ENCODE results near the gene HSD17B3. TPM values are rescaled to one million over a fixed set of nuclear protein-coding genes. Genes with fewer than 3 reads are reported as not detected.
A peak's percentile ranks its signal among the peaks of the same experiment; 100 is the strongest.

HSD17B3 gene
- polyA plus RNA-seq, 1 donor from 2014 or later = not detected

DNA sequence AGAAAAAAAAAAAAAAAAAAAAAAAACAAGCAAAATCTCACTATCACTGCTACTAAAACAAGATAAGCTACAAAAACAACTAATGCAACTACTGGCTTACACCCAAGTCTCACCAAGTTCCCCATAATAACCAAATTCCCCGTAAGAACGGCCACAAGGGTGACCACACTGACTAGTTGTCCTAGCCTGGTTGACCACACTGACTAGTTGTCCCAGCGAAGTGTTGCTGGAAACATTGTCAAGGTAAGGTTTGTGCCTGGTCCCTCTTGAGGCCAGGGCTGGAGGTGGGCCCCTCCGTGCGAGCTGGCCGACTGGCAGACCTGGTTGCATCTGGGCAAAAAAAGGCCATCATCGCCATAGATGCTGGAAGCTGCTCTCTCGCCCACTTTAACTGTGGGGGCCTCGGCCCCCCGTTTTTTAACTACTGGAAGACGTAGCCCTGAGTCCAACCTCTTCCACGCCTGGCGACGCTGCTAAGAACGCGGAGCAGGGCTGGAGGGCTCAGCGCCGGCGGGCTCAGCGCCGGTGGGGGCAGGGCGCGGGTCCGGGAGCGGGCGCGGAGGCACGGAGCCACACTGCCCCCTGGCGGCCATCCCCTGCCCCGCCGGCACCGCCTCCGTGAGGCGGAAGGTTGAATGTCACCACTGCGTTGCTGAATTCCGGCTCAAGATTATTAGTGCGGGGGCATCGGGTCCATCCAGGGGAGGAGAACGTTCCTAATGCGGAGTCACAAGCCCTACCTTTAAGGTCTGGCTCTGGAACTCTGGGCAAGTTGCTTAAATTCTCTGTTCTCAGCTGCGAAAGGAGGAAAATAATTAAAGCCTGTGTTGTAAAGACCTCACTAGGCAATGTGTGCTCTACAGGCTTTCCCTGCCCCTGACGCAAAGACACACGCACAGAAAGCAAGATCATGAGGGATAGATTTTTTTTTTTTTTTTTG, 84.0 kb downstream of the HSD17B3 start:
- H3K9me2 ChIP-seq (ENCODE audit: insufficient read depth, low read length) = no peaks in the 10 kb centered on the region
- H3K4me2 ChIP-seq (ENCODE audit: low read length) = peak overlapping the region; percentile 61
- no peaks in the 10 kb centered on the region for H3K36me3 ChIP-seq (ENCODE audit: insufficient read depth, low read length)
- H3K27ac ChIP-seq (ENCODE audit: low read length) = no peak overlapping the region
- TF ChIP-seq RAD21 (conservative IDR thresholded peaks at IDR 0.05) (peak; percentile 98), SMC3 (conservative IDR thresholded peaks at IDR 0.05; ENCODE audit: poor library complexity) (peak; percentile 96), POLR2AphosphoS5 (IDR thresholded peaks at IDR 0.05) (no peak), MXI1 (conservative IDR thresholded peaks at IDR 0.05; ENCODE audit: poor library complexity, severe bottlenecking) (peak; percentile 40), EZH2 (IDR thresholded peaks at IDR 0.05; ENCODE audit: borderline replicate concordance, insufficient read depth, low read length, poor library complexity, severe bottlenecking) (no peak)
- TF ChIP-seq, protein P1, sequence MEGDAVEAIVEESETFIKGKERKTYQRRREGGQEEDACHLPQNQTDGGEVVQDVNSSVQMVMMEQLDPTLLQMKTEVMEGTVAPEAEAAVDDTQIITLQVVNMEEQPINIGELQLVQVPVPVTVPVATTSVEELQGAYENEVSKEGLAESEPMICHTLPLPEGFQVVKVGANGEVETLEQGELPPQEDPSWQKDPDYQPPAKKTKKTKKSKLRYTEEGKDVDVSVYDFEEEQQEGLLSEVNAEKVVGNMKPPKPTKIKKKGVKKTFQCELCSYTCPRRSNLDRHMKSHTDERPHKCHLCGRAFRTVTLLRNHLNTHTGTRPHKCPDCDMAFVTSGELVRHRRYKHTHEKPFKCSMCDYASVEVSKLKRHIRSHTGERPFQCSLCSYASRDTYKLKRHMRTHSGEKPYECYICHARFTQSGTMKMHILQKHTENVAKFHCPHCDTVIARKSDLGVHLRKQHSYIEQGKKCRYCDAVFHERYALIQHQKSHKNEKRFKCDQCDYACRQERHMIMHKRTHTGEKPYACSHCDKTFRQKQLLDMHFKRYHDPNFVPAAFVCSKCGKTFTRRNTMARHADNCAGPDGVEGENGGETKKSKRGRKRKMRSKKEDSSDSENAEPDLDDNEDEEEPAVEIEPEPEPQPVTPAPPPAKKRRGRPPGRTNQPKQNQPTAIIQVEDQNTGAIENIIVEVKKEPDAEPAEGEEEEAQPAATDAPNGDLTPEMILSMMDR (IDR thresholded peaks at IDR 0.05; ENCODE audit: poor library complexity, severe bottlenecking) = peak; percentile 99
- peaks cover 6% of the 10 kb centered on the region for H3K27me3 ChIP-seq (ENCODE audit: insufficient read depth, low read depth, low read length)
- H3K9me3 ChIP-seq (ENCODE audit: low read length) = no peaks in the 10 kb centered on the region
- H4K20me1 ChIP-seq (ENCODE audit: insufficient read depth) = no peaks in the 10 kb centered on the region
- H3K4me3 ChIP-seq (ENCODE audit: low read length) = peak overlapping the region; percentile 60
- H3K9ac ChIP-seq (ENCODE audit: low read length) = peak overlapping the region; percentile 44
- H2AFZ ChIP-seq (ENCODE audit: low read depth, low read length) = no peak overlapping the region
- H3K79me2 ChIP-seq (replicated peaks; ENCODE audit: insufficient read depth, low read length) = no peaks in the 10 kb centered on the region
- H3F3A ChIP-seq (ENCODE audit: insufficient read depth, low read length, poor library complexity, severe bottlenecking) = no peaks in the 10 kb centered on the region

DNA sequence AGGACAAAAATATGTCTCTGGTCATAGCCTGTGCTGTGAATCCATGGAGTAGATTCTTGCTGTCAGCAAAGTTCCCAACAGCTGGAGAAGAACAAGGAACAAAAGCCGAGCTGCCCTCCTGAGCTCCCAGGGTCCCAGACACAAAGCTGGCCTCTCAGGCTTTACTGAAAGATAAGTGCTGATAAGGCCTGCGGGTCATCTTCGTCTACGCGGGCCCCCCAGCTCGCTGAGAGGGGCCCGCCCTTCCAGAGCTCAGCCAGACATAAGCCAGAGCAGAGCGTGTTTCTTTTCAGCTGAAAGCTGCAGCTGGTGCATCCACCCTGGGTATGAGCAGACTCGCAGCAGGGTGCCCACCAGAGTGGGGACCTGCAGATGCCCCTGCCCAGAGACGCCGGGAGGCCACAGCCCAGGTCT, 84.7 kb downstream of the HSD17B3 start:
- no peak overlapping the region for H3K4me3 ChIP-seq (ENCODE audit: low read length)
- no peak overlapping the region for H3K27ac ChIP-seq (ENCODE audit: low read length)
- H3K36me3 ChIP-seq (ENCODE audit: insufficient read depth, low read length) = no peaks in the 10 kb centered on the region
- no peaks in the 10 kb centered on the region for H3K9me2 ChIP-seq (ENCODE audit: insufficient read depth, low read length)
- H3K79me2 ChIP-seq (replicated peaks; ENCODE audit: insufficient read depth, low read length) = no peaks in the 10 kb centered on the region
- no peaks in the 10 kb centered on the region for H4K20me1 ChIP-seq (ENCODE audit: insufficient read depth)
- no peak overlapping the region for H2AFZ ChIP-seq (ENCODE audit: low read depth, low read length)
- no peaks in the 10 kb centered on the region for H3F3A ChIP-seq (ENCODE audit: insufficient read depth, low read length, poor library complexity, severe bottlenecking)
- H3K27me3 ChIP-seq (ENCODE audit: insufficient read depth, low read depth, low read length) = peaks cover 6% of the 10 kb centered on the region
- H3K9ac ChIP-seq (ENCODE audit: low read length) = no peak overlapping the region
- H3K4me2 ChIP-seq (ENCODE audit: low read length) = no peak overlapping the region
- H3K9me3 ChIP-seq (ENCODE audit: low read length) = no peaks in the 10 kb centered on the region
- TF ChIP-seq, protein P1 (IDR thresholded peaks at IDR 0.05; ENCODE audit: poor library complexity, severe bottlenecking) = no peak
- no peak for TF ChIP-seq RAD21 (conservative IDR thresholded peaks at IDR 0.05)
- no peak for TF ChIP-seq TAF1 (IDR thresholded peaks at IDR 0.05; ENCODE audit: low read depth)
- no peak for TF ChIP-seq MXI1 (conservative IDR thresholded peaks at IDR 0.05; ENCODE audit: poor library complexity, severe bottlenecking)
- no peak for TF ChIP-seq SMC3 (conservative IDR thresholded peaks at IDR 0.05; ENCODE audit: poor library complexity)
- no peak for TF ChIP-seq EP300 (conservative IDR thresholded peaks at IDR 0.05; ENCODE audit: poor library complexity, severe bottlenecking)
- no peak for TF ChIP-seq EZH2 (IDR thresholded peaks at IDR 0.05; ENCODE audit: borderline replicate concordance, insufficient read depth, low read length, poor library complexity, severe bottlenecking)
- TF ChIP-seq POLR2AphosphoS5 (IDR thresholded peaks at IDR 0.05) = no peak
- TF ChIP-seq, protein P2, sequence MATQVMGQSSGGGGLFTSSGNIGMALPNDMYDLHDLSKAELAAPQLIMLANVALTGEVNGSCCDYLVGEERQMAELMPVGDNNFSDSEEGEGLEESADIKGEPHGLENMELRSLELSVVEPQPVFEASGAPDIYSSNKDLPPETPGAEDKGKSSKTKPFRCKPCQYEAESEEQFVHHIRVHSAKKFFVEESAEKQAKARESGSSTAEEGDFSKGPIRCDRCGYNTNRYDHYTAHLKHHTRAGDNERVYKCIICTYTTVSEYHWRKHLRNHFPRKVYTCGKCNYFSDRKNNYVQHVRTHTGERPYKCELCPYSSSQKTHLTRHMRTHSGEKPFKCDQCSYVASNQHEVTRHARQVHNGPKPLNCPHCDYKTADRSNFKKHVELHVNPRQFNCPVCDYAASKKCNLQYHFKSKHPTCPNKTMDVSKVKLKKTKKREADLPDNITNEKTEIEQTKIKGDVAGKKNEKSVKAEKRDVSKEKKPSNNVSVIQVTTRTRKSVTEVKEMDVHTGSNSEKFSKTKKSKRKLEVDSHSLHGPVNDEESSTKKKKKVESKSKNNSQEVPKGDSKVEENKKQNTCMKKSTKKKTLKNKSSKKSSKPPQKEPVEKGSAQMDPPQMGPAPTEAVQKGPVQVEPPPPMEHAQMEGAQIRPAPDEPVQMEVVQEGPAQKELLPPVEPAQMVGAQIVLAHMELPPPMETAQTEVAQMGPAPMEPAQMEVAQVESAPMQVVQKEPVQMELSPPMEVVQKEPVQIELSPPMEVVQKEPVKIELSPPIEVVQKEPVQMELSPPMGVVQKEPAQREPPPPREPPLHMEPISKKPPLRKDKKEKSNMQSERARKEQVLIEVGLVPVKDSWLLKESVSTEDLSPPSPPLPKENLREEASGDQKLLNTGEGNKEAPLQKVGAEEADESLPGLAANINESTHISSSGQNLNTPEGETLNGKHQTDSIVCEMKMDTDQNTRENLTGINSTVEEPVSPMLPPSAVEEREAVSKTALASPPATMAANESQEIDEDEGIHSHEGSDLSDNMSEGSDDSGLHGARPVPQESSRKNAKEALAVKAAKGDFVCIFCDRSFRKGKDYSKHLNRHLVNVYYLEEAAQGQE (IDR thresholded peaks at IDR 0.05; ENCODE audit: borderline replicate concordance) = no peak
